ENCODE results near the gene MBD3. TPM values are rescaled to one million over a fixed set of nuclear protein-coding genes. Genes with fewer than 3 reads are reported as not detected.

MBD3 gene
- total RNA-seq, 1 donor from 2014 or later: 34.2 TPM

DNA sequence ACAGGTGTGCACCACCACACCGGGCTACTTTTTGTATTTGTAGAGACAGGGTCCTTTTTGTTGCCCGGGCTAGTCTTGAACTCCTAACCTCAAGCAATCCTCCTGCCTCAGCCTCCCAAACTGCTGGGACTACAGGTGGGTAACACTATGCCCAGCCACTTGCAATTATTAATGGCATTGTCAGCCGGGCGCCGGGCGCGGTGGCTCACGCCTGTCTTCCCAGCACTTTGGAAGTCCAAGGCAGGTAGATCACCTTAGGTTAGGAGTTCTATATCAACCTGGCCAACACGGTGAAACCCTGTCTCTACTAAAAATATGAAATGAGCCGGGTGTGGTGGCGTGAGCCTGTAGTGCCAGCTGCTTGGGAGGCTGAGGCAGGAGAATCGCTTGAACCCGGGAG is 21.8 kb downstream of the MBD3 start:
- H3K27ac Mint-ChIP-seq: no peak overlapping the region

GRCh38 chr19:1569997-1570396 is 22.7 kb downstream of the MBD3 start:
- Mint-ChIP-seq H3K36me3 (peaks cover 5% of the 10 kb centered on the region), H3K27me3 (ENCODE audit: insufficient read depth, low read depth) (peaks cover 17% of the 10 kb centered on the region), H3K9me3 (peaks cover 3% of the 10 kb centered on the region), H3K4me3 (peak overlapping the region; percentile 47), H3K4me1 (peaks cover 7% of the 10 kb centered on the region), H3K27ac (no peak overlapping the region)
- Histone ChIP-seq H4K20me1 (ENCODE audit: low read depth) (peaks cover 26% of the 10 kb centered on the region), H3K4me2 (no peak overlapping the region), H3K4me3 (no peak overlapping the region), H3F3A (ENCODE audit: low read depth) (peaks cover 14% of the 10 kb centered on the region), H3K79me2 (ENCODE audit: low read depth) (peaks cover 25% of the 10 kb centered on the region), H3K27ac (no peak overlapping the region), H3K27me3 (peaks cover 23% of the 10 kb centered on the region), H2AFZ (replicated peaks) (no peak overlapping the region), H3K36me3 (no peaks in the 10 kb centered on the region), H3K4me1 (peaks cover 11% of the 10 kb centered on the region), H3K9ac (no peak overlapping the region), H3K9me3 (ENCODE audit: low read depth) (no peaks in the 10 kb centered on the region)
- TF ChIP-seq EZH2phosphoT487 (IDR thresholded peaks at IDR 0.05): no peak
- no peak for DNase-seq (ENCODE audit: low spot score)

More for the DNA sequence above, 21.8 kb downstream of the MBD3 start:
- Histone ChIP-seq H3K79me2 (ENCODE audit: low read depth) (peaks cover 17% of the 10 kb centered on the region), H3F3A (ENCODE audit: low read depth) (peaks cover 14% of the 10 kb centered on the region), H3K4me3 (no peak overlapping the region), H3K27me3 (peaks cover 23% of the 10 kb centered on the region), H3K9me3 (ENCODE audit: low read depth) (no peaks in the 10 kb centered on the region), H3K27ac (no peak overlapping the region), H3K36me3 (no peaks in the 10 kb centered on the region), H3K4me2 (no peak overlapping the region), H4K20me1 (ENCODE audit: low read depth) (peaks cover 17% of the 10 kb centered on the region), H2AFZ (replicated peaks) (no peak overlapping the region), H3K4me1 (peaks cover 3% of the 10 kb centered on the region), H3K9ac (no peak overlapping the region)
- peaks cover 17% of the 10 kb centered on the region for H3K27me3 Mint-ChIP-seq (ENCODE audit: insufficient read depth, low read depth)
- peaks cover 7% of the 10 kb centered on the region for H3K4me1 Mint-ChIP-seq
- H3K36me3 Mint-ChIP-seq: peaks cover 4% of the 10 kb centered on the region
- peaks cover 3% of the 10 kb centered on the region for H3K9me3 Mint-ChIP-seq
- TF ChIP-seq EZH2phosphoT487 (IDR thresholded peaks at IDR 0.05) (no peak), CTCF (IDR thresholded peaks at IDR 0.05) (no peak), EZH2 (IDR thresholded peaks at IDR 0.05) (no peak)
- DNase-seq (ENCODE audit: low spot score): no peak
- no peak overlapping the region for H3K4me3 Mint-ChIP-seq

DNA sequence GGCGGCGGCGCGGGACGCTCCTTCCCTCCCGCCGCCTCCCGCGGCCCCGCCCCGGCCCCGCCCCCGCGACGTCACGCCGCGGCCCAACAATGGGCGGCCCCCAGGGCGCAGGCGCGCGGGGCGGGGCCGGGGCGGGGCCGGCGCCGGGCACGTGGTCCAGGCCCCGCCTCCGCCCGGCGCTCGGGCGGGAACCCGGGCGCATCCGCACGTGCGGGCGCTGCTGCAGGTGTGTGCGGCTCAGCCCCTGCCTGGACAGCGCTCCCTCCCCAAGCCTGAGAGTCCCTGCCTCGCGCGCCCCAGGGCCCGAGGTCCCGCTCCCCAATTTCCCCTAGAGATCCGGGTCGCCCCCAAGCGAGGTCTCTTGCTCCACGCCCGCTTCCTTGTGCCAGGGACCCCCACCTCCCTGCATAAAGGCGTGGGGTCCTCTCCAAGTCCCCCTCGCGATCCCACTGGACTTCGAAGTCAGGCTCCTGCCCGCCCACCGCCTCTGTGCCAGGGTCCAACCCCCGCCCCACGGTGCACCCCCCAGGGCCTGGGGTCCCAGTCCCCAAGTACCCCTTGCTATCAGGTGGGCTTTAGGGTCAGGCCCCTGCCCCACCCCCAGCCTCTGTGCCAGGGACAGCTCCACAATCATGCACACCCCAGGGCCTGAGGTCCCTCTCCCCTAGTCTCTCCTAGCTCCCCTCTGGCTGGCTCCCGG is 24.2 kb downstream of the MBD3 start, which contains the start of gene MEX3D:
MEX3D (minus strand) TSS at position 6 of the 700 bp plus-strand sequence. CDS start 267 bp downstream, outside the sequence.
- Histone ChIP-seq H3K4me1 (peaks cover 11% of the 10 kb centered on the region), H3K27ac (peak within 1 kb of the TSS; percentile 89), H3F3A (ENCODE audit: low read depth) (peaks cover 14% of the 10 kb centered on the region), H3K36me3 (no peaks in the 10 kb centered on the region), H3K4me3 (peak within 1 kb of the TSS; percentile 76), H3K9me3 (ENCODE audit: low read depth) (no peaks in the 10 kb centered on the region), H3K27me3 (peaks cover 23% of the 10 kb centered on the region), H3K4me2 (peak within 1 kb of the TSS; percentile 91), H2AFZ (replicated peaks) (no peak within 1 kb of the TSS), H3K79me2 (ENCODE audit: low read depth) (peaks cover 41% of the 10 kb centered on the region), H3K9ac (peak within 1 kb of the TSS; percentile 86), H4K20me1 (ENCODE audit: low read depth) (peaks cover 41% of the 10 kb centered on the region)
- peaks cover 7% of the 10 kb centered on the region for H3K36me3 Mint-ChIP-seq
- no peak within 1 kb of the TSS for H3K27ac Mint-ChIP-seq
- peak within 1 kb of the TSS; percentile 85 for H3K4me3 Mint-ChIP-seq
- no peak for TF ChIP-seq EZH2 (IDR thresholded peaks at IDR 0.05)
- no peak for TF ChIP-seq CTCF (IDR thresholded peaks at IDR 0.05)
- no peak for TF ChIP-seq EZH2phosphoT487 (IDR thresholded peaks at IDR 0.05)
- peaks cover 17% of the 10 kb centered on the region for H3K27me3 Mint-ChIP-seq (ENCODE audit: insufficient read depth, low read depth)
- peaks cover 3% of the 10 kb centered on the region for H3K9me3 Mint-ChIP-seq
- peaks cover 12% of the 10 kb centered on the region for H3K4me1 Mint-ChIP-seq
- peak; percentile 90 for DNase-seq (ENCODE audit: low spot score)

GRCh38 chr19:1567848-1568227 is 24.8 kb downstream of the MBD3 start:
- peaks cover 17% of the 10 kb centered on the region for H3K4me1 Mint-ChIP-seq

More at GRCh38 chr19:1567848-1568227, 24.8 kb downstream of the MBD3 start:
- Mint-ChIP-seq H3K36me3 (peaks cover 9% of the 10 kb centered on the region), H3K9me3 (peaks cover 3% of the 10 kb centered on the region), H3K27me3 (ENCODE audit: insufficient read depth, low read depth) (peaks cover 17% of the 10 kb centered on the region), H3K4me3 (no peak overlapping the region), H3K27ac (no peak overlapping the region)
- Histone ChIP-seq H4K20me1 (ENCODE audit: low read depth) (peaks cover 47% of the 10 kb centered on the region), H2AFZ (replicated peaks) (no peak overlapping the region), H3F3A (ENCODE audit: low read depth) (peaks cover 12% of the 10 kb centered on the region), H3K27me3 (peaks cover 23% of the 10 kb centered on the region), H3K79me2 (ENCODE audit: low read depth) (peaks cover 47% of the 10 kb centered on the region), H3K27ac (no peak overlapping the region), H3K4me1 (peaks cover 11% of the 10 kb centered on the region), H3K36me3 (no peaks in the 10 kb centered on the region), H3K4me2 (no peak overlapping the region), H3K9me3 (ENCODE audit: low read depth) (no peaks in the 10 kb centered on the region), H3K9ac (no peak overlapping the region), H3K4me3 (peak overlapping the region; percentile 76)
- TF ChIP-seq EZH2 (IDR thresholded peaks at IDR 0.05): no peak
- no peak for TF ChIP-seq EZH2phosphoT487 (IDR thresholded peaks at IDR 0.05)
- TF ChIP-seq CTCF (IDR thresholded peaks at IDR 0.05): no peak
- peak; percentile 64 for DNase-seq (ENCODE audit: low spot score)
